ENCODE results near the gene EIF2S1. TPM values are rescaled to one million over a fixed set of nuclear protein-coding genes. Genes with fewer than 3 reads are reported as not detected.
"Not testable (repeated sequence)": the region's sequence is repeated elsewhere in the genome, so short reads cannot be mapped to it uniquely, and the experiment has no call there.

The EIF2S1 gene
- 356 and 395 TPM in 2 replicates for total RNA-seq

GRCh38 chr14:67359775-67360469, at the start of gene EIF2S1, which contains the start of gene ATP6V1D:
EIF2S1 (plus strand) TSS chr14:67360328; CDS start chr14:67364768, 4,440 bp downstream.
ATP6V1D (minus strand) TSS chr14:67359804; CDS start chr14:67359698, 106 bp downstream.
- peak; percentile 88 for TF ChIP-seq CTCF (IDR thresholded peaks at IDR 0.05; ENCODE audit: insufficient read depth, low read length, severe bottlenecking)
- peak; percentile 96 for DNase-seq (ENCODE audit: low read depth)
- H3K4me3 ChIP-seq (ENCODE audit: low read depth, low read length) = peak within 1 kb of the TSS; percentile 64
- FAIRE-seq = peak; percentile 58
- no peaks in the 10 kb centered on the region for H3K27me3 ChIP-seq (ENCODE audit: control insufficient read depth, insufficient read depth, low read length)
- peaks cover 4% of the 10 kb centered on the region for H3K36me3 ChIP-seq (ENCODE audit: control insufficient read depth, insufficient read depth, low read length)

- H3K27me3 ChIP-seq (ENCODE audit: control insufficient read depth, insufficient read depth, low read length) = no peaks in the 10 kb centered on the region
- no peak overlapping the region for H3K4me3 ChIP-seq (ENCODE audit: low read depth, low read length)
- no peak for TF ChIP-seq CTCF (IDR thresholded peaks at IDR 0.05; ENCODE audit: insufficient read depth, low read length, severe bottlenecking)
- DNase-seq (ENCODE audit: low read depth) (peak; percentile 72), FAIRE-seq (no peak)
- H3K36me3 ChIP-seq (ENCODE audit: control insufficient read depth, insufficient read depth, low read length) = peaks cover 1% of the 10 kb centered on the region
These were observed 48.3 kb upstream of the EIF2S1 start for GRCh38 chr14:67311868-67312267.

GRCh38 chr14:67313153-67313552, 47.0 kb upstream of the EIF2S1 start:
- no peak for TF ChIP-seq CTCF (IDR thresholded peaks at IDR 0.05; ENCODE audit: insufficient read depth, low read length, severe bottlenecking)
- Histone ChIP-seq H3K36me3 (ENCODE audit: control insufficient read depth, insufficient read depth, low read length) (peaks cover 3% of the 10 kb centered on the region), H3K27me3 (ENCODE audit: control insufficient read depth, insufficient read depth, low read length) (no peaks in the 10 kb centered on the region), H3K4me3 (ENCODE audit: low read depth, low read length) (no peak overlapping the region)
- no peak for FAIRE-seq
- peak; percentile 7 for DNase-seq (ENCODE audit: low read depth)

GRCh38 chr14:67317822-67318221, 42.3 kb upstream of the EIF2S1 start:
- Histone ChIP-seq H3K27me3 (ENCODE audit: control insufficient read depth, insufficient read depth, low read length) (no peaks in the 10 kb centered on the region), H3K4me3 (ENCODE audit: low read depth, low read length) (no peak overlapping the region), H3K36me3 (ENCODE audit: control insufficient read depth, insufficient read depth, low read length) (peaks cover 4% of the 10 kb centered on the region)
- no peak for DNase-seq (ENCODE audit: low read depth)
- no peak for TF ChIP-seq CTCF (IDR thresholded peaks at IDR 0.05; ENCODE audit: insufficient read depth, low read length, severe bottlenecking)
- FAIRE-seq = no peak

- H3K4me3 ChIP-seq (ENCODE audit: low read depth, low read length) = no peak overlapping the region
- peaks cover 6% of the 10 kb centered on the region for H3K36me3 ChIP-seq (ENCODE audit: control insufficient read depth, insufficient read depth, low read length)
- FAIRE-seq (no peak), DNase-seq (ENCODE audit: low read depth) (no peak)
- no peaks in the 10 kb centered on the region for H3K27me3 ChIP-seq (ENCODE audit: control insufficient read depth, insufficient read depth, low read length)
- TF ChIP-seq CTCF (IDR thresholded peaks at IDR 0.05; ENCODE audit: insufficient read depth, low read length, severe bottlenecking) = no peak
These were observed 41.0 kb upstream of the EIF2S1 start for GRCh38 chr14:67319142-67319541.

- not testable (repeated sequence) for DNase-seq (ENCODE audit: low read depth); H3K36me3 ChIP-seq (ENCODE audit: control insufficient read depth, insufficient read depth, low read length); FAIRE-seq; H3K27me3 ChIP-seq (ENCODE audit: control insufficient read depth, insufficient read depth, low read length); H3K4me3 ChIP-seq (ENCODE audit: low read depth, low read length)
These were observed 30.5 kb upstream of the EIF2S1 start for GRCh38 chr14:67329666-67330065.

Measured in bronchial epithelial cell (primary cell).